BE2C (cell line): ENCODE results near the gene RLN1.
"Not testable (repeated sequence)": the region's sequence is repeated elsewhere in the genome, so short reads cannot be mapped to it uniquely, and the experiment has no call there.

Source experiments
- DNase-seq: peaks from one replicate; pipeline ENCODE4 v3.0.0-alpha.2; 2020
- H3K27me3 ChIP-seq: fragments of 250-450 bp; sonication (Bioruptor Pico); 2 replicates; pipeline ENCODE4 v1.5.1; 2020; ENCODE audit warnings: mild to moderate bottlenecking
- H3K36me3 ChIP-seq: fragments of 250-450 bp; sonication (Bioruptor Pico); 2 replicates; pipeline ENCODE4 v1.5.1; 2020; ENCODE audit warnings: mild to moderate bottlenecking
- H3K4me1 ChIP-seq: fragments of 250-450 bp; sonication (Bioruptor Pico); 2 replicates; pipeline ENCODE4 v1.5.1; 2020
- H3K4me3 ChIP-seq: 2 replicates; pipeline ENCODE4 v1.5.1; 2011; ENCODE audit warnings: low read depth, low read length
- H3K9me3 ChIP-seq: fragments of 250-450 bp; sonication (Bioruptor Pico); 2 replicates; pipeline ENCODE4 v1.5.1; 2020
- CTCF ChIP-seq: IDR thresholded peaks from 2 replicates; pipeline ENCODE4 v1.5.1; 2012; ENCODE audit warnings: mild to moderate bottlenecking, low read depth, low read length

The RLN1 gene

GRCh38 chr9:5326187-5326586, 13.5 kb downstream of the RLN1 start:
- Histone ChIP-seq H3K9me3 (no peaks in the 10 kb centered on the region), H3K4me3 (no peak overlapping the region), H3K36me3 (no peaks in the 10 kb centered on the region), H3K4me1 (no peaks in the 10 kb centered on the region), H3K27me3 (no peaks in the 10 kb centered on the region)
- DNase-seq, result no peak
- no peak for TF ChIP-seq CTCF

GRCh38 chr9:5321601-5322000, 18.1 kb downstream of the RLN1 start:
- DNase-seq, H3K9me3 ChIP-seq, H3K4me1 ChIP-seq, H3K36me3 ChIP-seq, H3K4me3 ChIP-seq, H3K27me3 ChIP-seq: not testable (repeated sequence)

GRCh38 chr9:5321058-5321457, 18.6 kb downstream of the RLN1 start:
- H3K27me3 ChIP-seq, result no peaks in the 10 kb centered on the region
- no peaks in the 10 kb centered on the region for H3K4me1 ChIP-seq
- no peak overlapping the region for H3K4me3 ChIP-seq
- no peaks in the 10 kb centered on the region for H3K9me3 ChIP-seq
- TF ChIP-seq CTCF, result no peak
- no peaks in the 10 kb centered on the region for H3K36me3 ChIP-seq
- DNase-seq, result no peak

- not testable (repeated sequence) for DNase-seq, H3K27me3 ChIP-seq, H3K4me1 ChIP-seq, H3K4me3 ChIP-seq, H3K9me3 ChIP-seq, H3K36me3 ChIP-seq
These were observed 23.3 kb downstream of the RLN1 start for GRCh38 chr9:5316406-5316805.

- Histone ChIP-seq H3K36me3 (no peaks in the 10 kb centered on the region), H3K9me3 (no peaks in the 10 kb centered on the region), H3K4me3 (no peak overlapping the region), H3K27me3 (no peaks in the 10 kb centered on the region), H3K4me1 (no peaks in the 10 kb centered on the region)
- TF ChIP-seq CTCF, result no peak
- no peak for DNase-seq
These were observed 24.3 kb downstream of the RLN1 start for GRCh38 chr9:5315187-5315923.

- Histone ChIP-seq H3K36me3 (no peaks in the 10 kb centered on the region), H3K27me3 (no peaks in the 10 kb centered on the region), H3K4me1 (no peaks in the 10 kb centered on the region), H3K9me3 (no peaks in the 10 kb centered on the region), H3K4me3 (no peak overlapping the region)
- TF ChIP-seq CTCF, result no peak
- no peak for DNase-seq
These were observed 28.8 kb downstream of the RLN1 start for GRCh38 chr9:5310851-5311250.

GRCh38 chr9:5305741-5306140, 33.9 kb downstream of the RLN1 start:
- DNase-seq, result no peak
- TF ChIP-seq CTCF, result no peak
- H3K27me3 ChIP-seq, result no peaks in the 10 kb centered on the region
- no peaks in the 10 kb centered on the region for H3K4me1 ChIP-seq
- H3K9me3 ChIP-seq, result no peaks in the 10 kb centered on the region
- H3K4me3 ChIP-seq, result no peak overlapping the region
- no peaks in the 10 kb centered on the region for H3K36me3 ChIP-seq

GRCh38 chr9:5303840-5304795, 35.6 kb downstream of the RLN1 start, which contains the start of gene RLN2:
RLN2 (minus strand) TSS chr9:5304716; CDS start chr9:5304580, 136 bp downstream.
- H3K4me1 ChIP-seq, H3K27me3 ChIP-seq, H3K9me3 ChIP-seq, H3K36me3 ChIP-seq, DNase-seq: not testable (repeated sequence)
- H3K4me3 ChIP-seq, result peak within 1 kb of the TSS; percentile 22
